Skin epidermis (tissue), 12 donors: Measurements from ENCODE around the gene SH3BGR.

Source experiments
- H3K27ac ChIP-seq, 21 experiments: fragments of 200-600 bp; sonication (generic) in 11 of 21; one replicate each; pipeline ENCODE4 v1.5.0; 2020; ENCODE audit warnings: mild to moderate bottlenecking in 3 of 21, inconsistent platforms in 2 of 21, moderate library complexity in 2 of 21
- H3K4me3 ChIP-seq, 7 experiments: fragments of 200-600 bp; sonication (generic) in 2 of 7; one replicate each; pipeline ENCODE4 v1.5.0; 2020; ENCODE audit warnings: inconsistent platforms in 2 of 7, mild to moderate bottlenecking in 2 of 7, moderate library complexity in 1 of 7

SH3BGR gene

DNA sequence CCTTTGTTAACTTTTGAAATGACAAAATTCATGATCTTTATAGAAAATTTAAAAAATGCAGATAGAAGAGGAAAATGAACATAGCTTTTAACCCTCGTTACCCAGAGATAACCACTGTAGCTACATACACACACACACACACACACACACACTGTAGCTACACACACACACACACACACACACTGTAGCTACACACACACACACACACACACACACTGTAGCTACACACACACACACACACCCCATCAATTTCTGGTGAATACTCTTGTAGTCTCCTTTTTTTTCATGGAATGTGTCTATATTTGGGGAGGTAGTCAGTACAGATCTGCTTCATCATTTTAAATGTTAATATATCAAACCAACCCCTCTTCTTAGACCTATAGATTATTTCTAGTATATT is 58.5 kb downstream of the SH3BGR start:
- Histone ChIP-seq H3K27ac (no peak overlapping the region), H3K4me3 (no peak overlapping the region)

DNA sequence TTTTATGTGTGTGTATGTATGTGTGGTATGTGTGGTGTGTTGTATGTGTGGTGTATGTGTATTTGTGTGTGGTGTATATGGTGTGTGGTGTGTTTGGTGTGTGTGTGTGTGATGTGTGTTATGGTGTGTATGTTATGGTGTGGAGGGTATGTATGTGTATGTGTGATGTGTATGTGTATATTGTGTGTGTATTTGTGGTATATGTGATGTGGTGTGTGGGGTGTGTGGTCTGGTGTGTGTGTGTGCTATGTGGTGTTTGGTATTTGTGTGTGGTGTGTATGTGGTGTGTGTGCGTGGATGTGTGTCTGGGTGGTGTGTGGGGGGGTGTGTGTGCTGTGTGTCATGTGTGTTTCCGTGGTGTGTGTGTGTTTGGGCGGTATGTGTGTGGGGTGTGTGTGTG is 59.3 kb downstream of the SH3BGR start:
- no peak overlapping the region for H3K4me3 ChIP-seq
- no peak overlapping the region for H3K27ac ChIP-seq

GRCh38 chr21:39513735-39514134 is 62.0 kb downstream of the SH3BGR start:
- H3K4me3 ChIP-seq: no peak overlapping the region
- no peak overlapping the region for H3K27ac ChIP-seq

DNA sequence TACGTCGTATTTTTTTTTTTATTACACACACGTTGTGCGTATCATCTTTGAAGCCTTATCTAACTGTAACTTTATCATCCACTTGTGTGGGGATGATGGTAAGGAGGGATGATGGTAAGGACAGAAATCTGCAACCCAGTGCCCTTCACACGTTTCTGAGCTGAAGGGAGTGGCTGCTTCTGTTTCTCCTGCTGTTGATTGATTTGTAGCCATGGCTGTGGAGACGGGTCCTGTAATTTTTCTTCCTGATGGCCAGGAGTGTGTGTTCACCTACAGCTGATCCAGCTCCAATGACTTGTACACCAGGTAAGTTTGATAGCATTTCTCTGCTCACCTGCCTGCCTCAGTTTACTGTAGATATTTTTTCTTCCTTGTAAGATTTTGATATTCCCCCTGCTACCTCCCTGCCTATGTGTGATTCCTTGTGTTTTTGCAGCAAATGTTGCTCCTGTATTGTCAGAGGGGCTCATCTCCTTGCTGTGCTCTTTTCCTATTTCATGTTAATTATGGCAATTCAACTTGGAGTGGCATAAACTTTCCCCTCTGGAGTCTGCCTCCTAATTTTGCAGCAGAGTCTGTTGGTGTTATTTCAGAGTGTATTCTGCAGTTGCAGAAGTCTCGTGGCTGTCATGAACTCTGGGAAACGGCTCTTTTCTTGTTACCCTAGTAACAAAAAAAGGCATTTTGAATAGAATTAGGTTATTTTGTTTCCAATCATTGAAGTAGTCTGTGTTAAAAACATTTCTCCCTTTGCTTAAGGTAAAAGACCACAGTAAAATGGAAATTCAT is 64.1 kb downstream of the SH3BGR start:
- Histone ChIP-seq H3K27ac (no peak overlapping the region), H3K4me3 (no peak overlapping the region)

- Histone ChIP-seq H3K27ac (no peak overlapping the region), H3K4me3 (no peak overlapping the region)
Measured at GRCh38 chr21:39518055-39518846, 66.5 kb downstream of the SH3BGR start.

- no peak overlapping the region for H3K27ac ChIP-seq
Measured at GRCh38 chr21:39518847-39519210, 67.1 kb downstream of the SH3BGR start.

GRCh38 chr21:39519835-39520234 is 68.1 kb downstream of the SH3BGR start:
- H3K4me3 ChIP-seq: no peak overlapping the region
- H3K27ac ChIP-seq: no peak overlapping the region

More at GRCh38 chr21:39518847-39519210, 67.1 kb downstream of the SH3BGR start:
- no peak overlapping the region for H3K4me3 ChIP-seq

DNA sequence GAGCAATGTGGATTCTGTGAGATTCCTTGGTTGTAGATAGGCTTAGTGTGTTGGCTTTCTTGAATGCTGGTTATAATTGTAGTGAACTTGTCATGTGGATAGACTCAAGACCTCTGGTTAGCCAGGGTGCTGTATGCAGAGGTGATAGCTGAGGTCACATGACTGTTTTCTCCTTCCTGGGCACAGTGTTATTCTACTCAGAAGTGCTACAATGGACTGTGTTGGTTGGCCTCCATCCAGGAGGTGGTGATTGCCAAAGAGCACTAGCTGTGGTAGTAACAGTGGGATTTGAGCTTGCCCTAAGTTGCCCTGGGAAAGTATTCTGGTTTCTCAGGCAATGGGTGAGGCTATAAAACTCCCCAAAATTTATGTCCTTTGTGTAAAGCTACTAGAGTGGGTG is 71.6 kb downstream of the SH3BGR start:
- H3K4me3 ChIP-seq: no peak overlapping the region
- no peak overlapping the region for H3K27ac ChIP-seq

GRCh38 chr21:39523915-39524314 is 72.1 kb downstream of the SH3BGR start:
- Histone ChIP-seq H3K27ac (no peak overlapping the region), H3K4me3 (no peak overlapping the region)

- H3K27ac ChIP-seq: no peak overlapping the region
Measured at GRCh38 chr21:39525129-39525528, 73.4 kb downstream of the SH3BGR start.

DNA sequence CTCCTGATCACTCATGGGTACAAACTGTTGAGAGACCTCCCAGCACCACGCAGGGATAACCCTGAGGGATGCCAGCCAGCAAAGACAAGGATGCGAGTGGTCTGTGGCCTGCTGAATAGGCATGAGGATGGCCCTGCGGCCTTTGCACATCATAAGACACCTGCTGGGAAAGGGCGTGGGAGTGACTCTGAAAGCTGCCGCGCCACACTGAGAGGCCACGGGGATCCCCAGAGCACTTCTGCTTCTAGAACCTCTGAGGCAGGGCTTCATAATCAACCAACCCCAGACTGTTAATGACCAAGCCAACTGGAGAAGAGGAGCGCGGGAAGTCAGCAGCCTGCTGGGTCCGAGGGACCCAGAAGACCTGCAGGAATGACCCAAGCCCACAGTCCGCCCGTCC is 73.8 kb downstream of the SH3BGR start:
- Histone ChIP-seq H3K4me3 (no peak overlapping the region), H3K27ac (no peak overlapping the region)

More at GRCh38 chr21:39525129-39525528, 73.4 kb downstream of the SH3BGR start:
- H3K4me3 ChIP-seq: no peak overlapping the region

DNA sequence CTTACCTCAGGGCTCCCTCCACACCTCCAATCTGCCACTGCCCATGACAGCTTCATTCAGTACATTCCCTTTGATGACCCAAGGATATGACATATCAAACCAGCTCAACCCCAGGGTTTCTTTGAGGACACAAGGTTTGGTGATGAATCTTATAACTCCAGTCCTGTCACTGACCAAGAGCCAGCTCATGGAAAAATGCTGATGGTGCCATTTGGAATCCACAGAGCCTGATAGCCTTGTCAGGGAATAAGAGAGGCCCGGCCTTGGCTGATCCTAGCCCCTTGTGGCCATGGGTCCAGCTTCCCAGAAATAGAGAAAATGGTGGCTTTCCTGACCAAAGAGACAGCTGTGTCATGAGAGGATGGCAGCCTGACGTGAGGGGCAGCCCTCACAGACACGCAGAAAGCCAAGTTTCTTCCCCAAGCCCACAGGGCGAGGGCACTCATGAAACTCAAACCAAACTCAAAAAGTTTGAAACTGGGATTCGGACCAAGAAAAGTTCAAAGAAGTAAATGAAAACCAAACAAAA is 75.4 kb downstream of the SH3BGR start:
- H3K4me3 ChIP-seq: no peak overlapping the region
- H3K27ac ChIP-seq: no peak overlapping the region

GRCh38 chr21:39527664-39528381 is 76.1 kb downstream of the SH3BGR start:
- H3K4me3 ChIP-seq: no peak overlapping the region
- H3K27ac ChIP-seq: no peak overlapping the region

DNA sequence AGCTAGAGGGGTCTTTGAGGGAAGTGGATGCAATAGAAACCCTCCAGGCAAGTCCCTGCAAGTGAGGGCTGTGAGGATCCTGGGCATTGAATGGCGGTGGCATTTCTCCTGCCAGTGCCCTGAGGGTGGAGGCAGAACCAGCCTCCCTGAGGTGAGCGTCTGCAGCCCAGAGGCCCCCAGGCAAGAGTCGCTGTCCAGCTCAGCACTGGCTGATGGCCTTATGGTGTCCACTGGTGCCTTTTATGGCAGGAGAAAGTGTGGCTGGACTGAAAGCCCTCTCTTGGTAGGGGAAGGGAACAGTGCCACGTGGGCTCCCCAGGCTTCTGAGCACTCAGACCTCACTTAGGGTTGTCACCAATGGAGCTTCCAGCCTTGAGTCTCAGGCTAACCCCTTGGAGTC is 77.3 kb downstream of the SH3BGR start:
- Histone ChIP-seq H3K27ac (no peak overlapping the region), H3K4me3 (no peak overlapping the region)

- Histone ChIP-seq H3K27ac (no peak overlapping the region), H3K4me3 (no peak overlapping the region)
Measured at GRCh38 chr21:39531064-39531463, 79.3 kb downstream of the SH3BGR start.

DNA sequence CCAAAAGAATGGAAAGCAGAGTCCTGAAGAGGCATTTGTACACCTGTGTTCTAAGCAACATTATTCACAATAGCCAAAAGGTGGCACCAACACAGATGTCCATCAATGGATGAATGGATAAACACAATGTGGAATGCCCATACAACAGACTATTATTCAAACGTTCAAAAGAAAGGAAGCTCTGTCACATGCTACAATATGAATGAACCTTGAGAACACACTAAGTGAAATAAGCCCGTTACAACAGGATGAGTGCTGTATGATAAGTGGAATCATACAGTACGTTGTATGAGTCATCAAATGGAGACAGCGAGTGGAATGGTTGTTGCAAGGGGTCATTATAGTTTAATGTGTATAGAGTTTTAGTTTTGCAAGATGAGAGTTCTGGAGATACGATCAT is 80.1 kb downstream of the SH3BGR start:
- no peak overlapping the region for H3K4me3 ChIP-seq
- H3K27ac ChIP-seq: no peak overlapping the region

- Histone ChIP-seq H3K4me3 (no peak overlapping the region), H3K27ac (no peak overlapping the region)
Measured at GRCh38 chr21:39533545-39534380, 82.0 kb downstream of the SH3BGR start.

DNA sequence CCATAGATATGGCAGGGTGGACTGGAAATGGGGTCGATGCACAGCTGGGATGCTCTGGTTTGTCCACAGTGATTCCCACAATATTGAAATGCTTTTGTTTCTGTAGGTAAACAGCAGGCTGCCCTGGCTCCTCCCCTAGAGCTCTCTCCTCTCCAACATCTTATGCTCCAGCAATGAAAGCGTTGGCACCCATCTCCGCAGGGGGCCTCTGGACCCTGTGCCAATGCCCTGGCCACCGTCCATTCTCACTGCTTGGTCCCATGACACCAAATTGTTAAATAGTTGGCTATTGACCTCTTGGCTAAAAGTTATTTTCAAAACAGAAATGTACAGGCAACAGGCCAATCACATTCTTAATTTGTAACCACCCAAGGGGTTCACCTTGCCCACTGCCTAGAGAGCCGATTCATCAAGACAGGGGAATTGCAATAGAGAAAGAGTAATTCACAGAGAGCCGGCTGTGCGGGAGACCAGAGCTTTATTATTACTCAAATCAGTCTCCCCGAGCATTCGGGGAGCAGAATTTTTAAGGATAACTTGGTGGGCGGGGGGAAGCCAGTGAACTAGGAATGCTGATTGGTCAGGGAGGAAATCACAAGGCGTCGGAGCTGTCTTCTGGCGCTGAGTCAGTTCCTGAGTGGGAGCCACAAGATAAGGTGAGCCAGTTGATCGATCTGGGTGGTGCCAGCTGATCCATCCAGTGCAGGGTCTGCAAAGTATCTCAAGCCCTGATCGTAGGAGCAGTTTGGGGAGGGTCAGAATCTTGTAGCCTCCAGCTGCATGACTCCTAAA is 84.1 kb downstream of the SH3BGR start:
- H3K27ac ChIP-seq: no peak overlapping the region
- no peak overlapping the region for H3K4me3 ChIP-seq

DNA sequence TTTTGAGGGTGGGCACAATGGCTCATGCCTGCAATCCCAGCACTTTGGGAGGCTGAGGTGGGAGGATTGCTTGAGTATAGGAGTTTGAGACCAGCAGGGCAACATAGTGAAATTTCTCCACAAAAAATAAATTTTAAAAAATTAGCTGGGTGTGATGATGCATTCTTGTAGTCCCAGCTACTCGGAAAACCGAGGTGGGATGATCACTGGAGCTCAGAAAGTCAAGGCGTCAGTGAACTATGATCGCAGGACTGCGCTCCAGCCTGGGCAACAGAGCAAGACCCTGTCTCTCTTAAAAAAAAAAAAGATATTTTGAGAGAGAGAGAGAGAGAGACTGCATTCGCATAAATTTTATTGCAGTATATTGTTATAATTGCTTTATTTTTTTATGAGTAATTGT is 85.1 kb downstream of the SH3BGR start:
- H3K4me3 ChIP-seq: no peak overlapping the region
- H3K27ac ChIP-seq: no peak overlapping the region
